ENCODE data around the gene DIDO1. TPM values are rescaled to one million over a fixed set of nuclear protein-coding genes. Genes with fewer than 3 reads are reported as not detected.

DIDO1 gene
- total RNA-seq, 2 donors from 2014 or later: 68.5 to 75.9 TPM

GRCh38 chr20:62916703-62917476 lies 9.4 kb downstream of the DIDO1 start:
- no peak for DNase-seq (ENCODE audit: low spot score)
- H3K4me1 ChIP-seq (replicated peaks): peaks cover 28% of the 10 kb centered on the region
- no peak overlapping the region for H3K27ac ChIP-seq
- H3K27me3 ChIP-seq (replicated peaks; ENCODE audit: insufficient read depth): no peaks in the 10 kb centered on the region
- intact Hi-C loops (cut with DNase I): no loop called here
- H3K4me3 ChIP-seq: no peak overlapping the region
- H3K9me3 ChIP-seq: no peaks in the 10 kb centered on the region
- H3K36me3 ChIP-seq: no peaks in the 10 kb centered on the region
- 68% methylated on average over 10 of the region's 10 CpGs for WGBS
- TF ChIP-seq POLR2A (IDR thresholded peaks at IDR 0.05): no peak
- TF ChIP-seq CTCF (IDR thresholded peaks at IDR 0.05): no peak
- TF ChIP-seq POLR2AphosphoS5 (IDR thresholded peaks at IDR 0.05): no peak

- intact Hi-C loops (cut with DNase I): no loop called here
- Histone ChIP-seq H3K4me1 (replicated peaks) (peaks cover 15% of the 10 kb centered on the region), H3K4me3 (no peak overlapping the region), H3K27ac (no peak overlapping the region), H3K9me3 (no peaks in the 10 kb centered on the region), H3K36me3 (peaks cover 9 to 13% of the 10 kb centered on the region in 2 donors), H3K27me3 (replicated peaks; ENCODE audit: insufficient read depth) (no peaks in the 10 kb centered on the region)
- WGBS: 43% methylated on average over 8 of the region's 8 CpGs
- DNase-seq (ENCODE audit: low spot score): no peak
- TF ChIP-seq CTCF (IDR thresholded peaks at IDR 0.05): no peak
- TF ChIP-seq POLR2AphosphoS5 (IDR thresholded peaks at IDR 0.05): no peak
- no peak for TF ChIP-seq POLR2A (IDR thresholded peaks at IDR 0.05)
Observed at GRCh38 chr20:62914970-62915457, 11.3 kb downstream of the DIDO1 start.

- intact Hi-C loops (cut with DNase I): no loop called here
- Histone ChIP-seq H3K9me3 (no peaks in the 10 kb centered on the region), H3K4me3 (no peak overlapping the region), H3K4me1 (replicated peaks) (peaks cover 11% of the 10 kb centered on the region), H3K27ac (no peak overlapping the region), H3K36me3 (peaks cover 13% of the 10 kb centered on the region in 2 donors), H3K27me3 (replicated peaks; ENCODE audit: insufficient read depth) (no peaks in the 10 kb centered on the region)
- 73% methylated on average over 9 of the region's 9 CpGs for WGBS
- no peak for DNase-seq (ENCODE audit: low spot score)
- TF ChIP-seq POLR2AphosphoS5 (IDR thresholded peaks at IDR 0.05) (no peak), CTCF (IDR thresholded peaks at IDR 0.05) (no peak), POLR2A (IDR thresholded peaks at IDR 0.05) (no peak)
Observed at GRCh38 chr20:62914436-62914835, 11.9 kb downstream of the DIDO1 start.

- intact Hi-C loops (cut with DNase I): no loop called here
- Histone ChIP-seq H3K4me1 (replicated peaks) (peaks cover 5% of the 10 kb centered on the region), H3K27ac (no peak overlapping the region), H3K9me3 (no peaks in the 10 kb centered on the region), H3K4me3 (no peak overlapping the region), H3K27me3 (replicated peaks; ENCODE audit: insufficient read depth) (no peaks in the 10 kb centered on the region), H3K36me3 (peaks cover 13 to 14% of the 10 kb centered on the region in 2 donors)
- TF ChIP-seq POLR2AphosphoS5 (IDR thresholded peaks at IDR 0.05): no peak
- TF ChIP-seq POLR2A (IDR thresholded peaks at IDR 0.05): no peak
- no peak for TF ChIP-seq CTCF (IDR thresholded peaks at IDR 0.05)
- DNase-seq (ENCODE audit: low spot score): no peak
- 79% methylated on average over 7 of the region's 7 CpGs for WGBS
Observed at GRCh38 chr20:62913043-62913630, 13.2 kb downstream of the DIDO1 start.
